ENCODE results near the gene XIAP.
"Not testable (repeated sequence)": the region's sequence is repeated elsewhere in the genome, so short reads cannot be mapped to it uniquely, and the experiment has no call there.

XIAP gene

DNA sequence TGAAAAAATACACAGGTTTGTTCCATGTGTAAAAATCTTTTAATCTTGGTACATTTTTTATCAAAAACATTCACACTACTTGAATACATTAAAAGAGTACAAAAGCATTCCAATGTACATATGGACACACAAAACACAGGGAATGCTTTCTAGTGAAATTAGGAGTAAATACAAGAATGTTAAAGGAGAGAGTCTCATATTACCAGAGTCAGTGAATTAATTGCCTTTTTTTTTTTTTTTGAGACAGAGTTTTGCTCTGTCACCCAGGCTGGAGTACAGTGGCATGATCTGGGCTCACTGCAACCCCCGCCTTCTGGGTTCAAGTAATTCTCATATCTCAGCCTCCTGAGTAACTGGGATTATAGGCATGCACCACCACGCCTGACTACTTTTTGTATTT, 17.0 kb downstream of the XIAP start:
- DNase-seq (ENCODE audit: low read depth) = no peak

DNA sequence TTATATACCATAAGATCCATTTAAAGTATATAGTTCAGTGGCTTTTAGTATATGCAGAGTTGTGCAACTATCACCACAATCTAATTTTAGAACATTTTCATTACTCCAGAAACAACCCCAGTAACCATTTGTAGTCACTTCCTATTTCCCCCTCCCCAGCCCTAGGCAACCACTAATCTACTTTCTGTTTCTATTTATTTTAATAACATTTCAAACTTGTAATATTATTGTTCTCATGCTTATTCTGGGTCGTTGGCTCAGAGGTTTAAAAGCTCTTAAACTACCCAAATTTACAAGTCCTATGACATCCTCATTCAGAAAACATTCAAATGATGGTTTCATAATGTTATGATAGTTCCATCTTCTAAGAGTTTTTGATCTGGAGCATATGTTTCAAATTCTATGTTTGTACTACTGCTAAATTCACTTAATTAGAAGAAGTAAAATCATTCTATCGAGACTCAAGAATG, 18.4 kb downstream of the XIAP start:
- DNase-seq (ENCODE audit: low read depth) = no peak

DNA sequence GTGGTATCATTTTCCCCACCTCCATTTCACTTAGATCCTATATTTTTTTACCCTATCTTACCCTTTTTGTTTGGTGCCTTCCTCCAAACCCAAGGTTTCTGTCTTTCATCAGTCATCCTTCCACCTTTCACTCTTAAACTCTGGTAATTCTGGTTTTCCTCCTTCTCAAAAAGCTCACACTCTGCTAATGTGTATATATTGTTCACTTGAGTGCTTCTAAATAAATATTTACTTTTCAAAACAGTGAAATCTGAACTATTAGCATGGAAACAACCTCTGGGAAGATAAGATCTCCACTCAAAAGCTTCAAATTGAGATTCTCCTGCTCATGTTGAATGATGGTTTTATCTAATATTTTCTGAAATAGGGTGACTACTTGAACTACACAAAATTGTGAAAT, 21.5 kb downstream of the XIAP start:
- DNase-seq (ENCODE audit: low read depth) = no peak

DNA sequence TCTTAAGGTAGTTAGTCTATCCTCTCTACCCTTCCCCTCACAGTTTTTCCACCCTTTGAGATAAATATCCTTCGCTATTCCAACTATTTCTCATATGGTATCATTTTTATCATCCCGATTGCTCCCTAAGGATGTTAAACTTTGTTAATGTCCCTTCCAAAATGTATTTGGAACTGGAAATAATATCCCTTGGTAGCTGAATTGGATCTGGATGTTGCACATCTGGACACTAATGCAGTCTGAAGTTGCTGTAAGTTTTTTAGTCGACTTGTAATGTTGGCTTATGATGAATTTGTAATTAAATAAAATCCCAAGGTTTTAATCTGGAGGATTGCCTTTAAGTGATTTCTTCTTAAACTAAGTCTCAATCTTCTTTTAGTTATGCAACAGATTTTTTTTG, 22.5 kb downstream of the XIAP start:
- DNase-seq (ENCODE audit: low read depth) = no peak

DNA sequence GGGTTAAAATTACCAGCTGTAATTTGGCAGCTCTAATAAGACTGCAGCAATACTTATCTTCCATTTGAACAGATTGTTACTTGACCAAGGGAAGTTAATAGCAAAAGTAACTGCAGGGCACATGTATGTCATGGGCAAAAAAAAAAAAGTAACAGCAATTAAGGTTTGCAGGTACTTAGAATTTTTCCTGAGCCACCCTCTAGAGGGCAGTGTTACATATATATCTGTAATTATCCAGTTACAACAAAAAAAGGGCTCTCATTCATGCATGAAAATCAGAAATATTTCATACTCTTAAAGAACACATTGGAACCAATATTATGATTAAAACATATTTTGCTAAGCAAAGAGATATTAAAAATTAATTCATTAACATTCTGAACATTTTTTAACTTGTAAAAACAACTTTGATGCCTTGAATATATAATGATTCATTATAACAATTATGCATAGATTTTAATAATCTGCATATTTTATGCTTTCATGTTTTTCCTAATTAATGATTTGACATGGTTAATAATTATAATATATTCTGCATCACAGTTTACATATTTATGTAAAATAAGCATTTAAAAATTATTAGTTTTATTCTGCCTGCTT, 25.1 kb downstream of the XIAP start:
- peak; percentile 17 for DNase-seq (ENCODE audit: low read depth)

DNA sequence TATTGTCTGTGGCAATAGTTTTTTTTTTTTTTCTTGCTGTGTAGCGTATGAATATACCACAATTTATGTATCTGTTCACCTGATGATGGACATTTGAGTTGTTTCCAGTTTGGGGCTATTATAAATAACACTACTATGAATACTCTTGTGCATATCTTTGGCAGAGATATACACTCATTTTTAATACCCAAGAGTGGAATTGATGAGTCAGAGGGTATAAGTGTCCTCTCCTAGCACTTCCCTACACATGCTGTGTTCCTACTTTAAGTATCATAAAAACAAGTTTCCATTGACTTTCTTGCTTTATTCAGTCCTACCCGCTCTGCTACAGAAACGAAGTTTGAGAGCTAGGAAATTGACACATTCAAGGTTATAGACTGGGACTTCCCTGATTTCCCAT, 39.8 kb downstream of the XIAP start:
- DNase-seq (ENCODE audit: low read depth) = no peak

DNA sequence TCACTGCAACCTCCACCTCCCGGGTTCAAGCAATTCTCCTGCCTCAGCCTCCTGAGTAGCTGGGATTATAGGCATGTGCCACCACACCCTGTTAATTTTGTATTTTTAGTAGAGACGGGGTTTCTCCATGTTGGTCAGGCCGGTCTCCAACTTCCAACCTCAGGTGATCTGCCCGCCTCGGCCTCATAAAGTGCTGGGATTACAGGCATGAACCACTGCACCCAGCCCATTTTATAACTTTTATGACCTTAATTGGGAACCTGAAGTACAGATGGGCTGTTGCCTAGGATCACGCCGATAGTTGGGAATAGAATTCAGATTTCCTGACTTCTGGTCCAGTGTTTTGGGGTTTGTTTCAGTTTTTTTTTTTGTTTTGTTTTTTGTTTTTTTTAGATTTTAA, 43.4 kb downstream of the XIAP start:
- not testable (repeated sequence) for DNase-seq (ENCODE audit: low read depth)

DNA sequence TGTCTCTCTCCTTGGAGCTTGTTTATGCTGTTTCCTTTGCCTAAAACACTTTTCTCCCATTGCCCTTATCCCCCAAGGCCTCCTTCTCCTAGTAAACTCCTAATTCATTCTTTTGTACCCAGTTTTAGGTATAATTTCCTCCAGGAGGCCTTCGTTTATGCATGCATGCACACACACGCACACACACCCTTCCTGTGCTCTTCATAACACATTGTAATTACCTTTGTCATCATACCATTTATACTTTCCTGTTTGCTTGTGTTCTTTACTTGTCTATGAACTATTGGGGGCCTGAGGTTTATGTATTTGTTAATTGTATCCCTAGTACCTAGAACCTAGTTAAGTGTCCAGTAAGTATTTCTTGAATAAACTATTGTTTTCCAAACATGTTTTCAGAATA, 45.5 kb downstream of the XIAP start:
- no peak for DNase-seq (ENCODE audit: low read depth)

DNA sequence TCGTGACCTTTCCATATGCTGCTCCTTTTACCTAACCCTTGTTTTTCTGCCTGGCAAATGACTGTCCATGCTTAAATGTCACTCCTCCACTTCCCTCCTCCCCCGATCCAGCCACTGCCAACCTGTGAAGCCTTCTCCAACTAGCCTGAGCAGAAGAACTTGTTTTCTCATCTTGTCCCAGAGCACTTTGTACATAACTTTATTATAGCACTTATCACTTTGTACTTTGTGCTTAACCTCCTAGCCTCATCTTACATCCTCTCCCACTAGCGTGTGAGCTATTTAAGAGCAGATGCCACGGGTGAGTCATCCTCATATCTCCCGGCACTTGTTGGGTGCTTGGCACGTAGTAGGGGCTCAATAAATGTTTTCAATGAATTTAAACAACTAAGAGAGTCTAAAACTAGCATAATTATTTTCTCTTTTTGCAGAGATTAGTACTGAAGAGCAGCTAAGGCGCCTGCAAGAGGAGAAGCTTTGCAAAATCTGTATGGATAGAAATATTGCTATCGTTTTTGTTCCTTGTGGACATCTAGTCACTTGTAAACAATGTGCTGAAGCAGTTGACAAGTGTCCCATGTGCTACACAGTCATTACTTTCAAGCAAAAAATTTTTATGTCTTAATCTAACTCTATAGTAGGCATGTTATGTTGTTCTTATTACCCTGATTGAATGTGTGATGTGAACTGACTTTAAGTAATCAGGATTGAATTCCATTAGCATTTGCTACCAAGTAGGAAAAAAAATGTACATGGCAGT, 46.9 kb downstream of the XIAP start:
- no peak for DNase-seq (ENCODE audit: low read depth)

DNA sequence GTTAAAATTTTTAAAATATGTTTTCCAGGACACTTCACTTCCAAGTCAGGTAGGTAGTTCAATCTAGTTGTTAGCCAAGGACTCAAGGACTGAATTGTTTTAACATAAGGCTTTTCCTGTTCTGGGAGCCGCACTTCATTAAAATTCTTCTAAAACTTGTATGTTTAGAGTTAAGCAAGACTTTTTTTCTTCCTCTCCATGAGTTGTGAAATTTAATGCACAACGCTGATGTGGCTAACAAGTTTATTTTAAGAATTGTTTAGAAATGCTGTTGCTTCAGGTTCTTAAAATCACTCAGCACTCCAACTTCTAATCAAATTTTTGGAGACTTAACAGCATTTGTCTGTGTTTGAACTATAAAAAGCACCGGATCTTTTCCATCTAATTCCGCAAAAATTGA, 49.7 kb downstream of the XIAP start:
- DNase-seq (ENCODE audit: low read depth) = no peak

DNA sequence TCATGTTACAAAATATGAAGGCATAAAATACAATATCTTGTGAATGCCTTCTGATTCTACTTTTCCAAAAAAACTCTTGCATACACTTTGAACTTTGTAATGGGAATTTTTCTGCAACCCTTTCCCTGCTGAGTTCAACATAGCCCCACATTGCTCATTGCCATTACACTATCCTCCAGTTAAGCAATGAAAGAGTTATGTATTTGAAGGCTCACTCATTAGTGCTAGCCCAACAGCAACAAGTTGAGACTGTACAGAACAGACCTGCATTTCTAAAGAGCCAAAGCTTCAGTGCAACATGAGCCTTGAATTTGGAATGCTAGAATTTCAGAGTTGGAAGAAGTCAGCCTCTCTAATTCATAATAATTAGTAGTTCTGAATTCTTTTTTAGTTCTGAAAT, 57.2 kb downstream of the XIAP start:
- no peak for DNase-seq (ENCODE audit: low read depth)

DNA sequence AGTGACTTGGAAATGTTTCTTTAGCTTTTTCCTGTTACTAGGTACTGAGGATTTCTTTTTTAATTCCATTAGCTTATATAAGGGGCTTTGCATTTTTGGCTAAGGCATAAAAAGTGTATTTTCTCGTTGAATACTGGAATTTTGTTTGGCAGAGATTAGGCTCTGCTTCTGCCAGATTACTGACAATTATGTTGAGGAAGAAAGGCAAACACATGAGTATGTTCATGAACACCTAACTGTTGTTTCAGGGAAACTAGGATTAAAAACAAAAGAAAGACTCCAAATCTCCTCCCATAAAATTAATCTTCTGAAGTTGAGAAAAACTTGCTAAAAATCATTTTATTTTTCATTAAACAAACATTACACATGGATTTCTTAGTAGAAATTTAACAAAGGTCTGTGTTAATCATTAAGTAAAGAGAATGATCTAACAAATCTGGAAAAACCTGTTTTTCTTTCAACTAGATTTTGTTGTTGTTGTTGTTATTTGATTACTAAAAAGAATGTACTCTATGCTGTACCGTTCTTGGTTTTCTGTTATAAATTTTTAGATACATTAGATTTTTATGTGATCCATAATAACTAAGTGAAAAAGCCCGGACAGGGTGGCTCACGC, 58.4 kb downstream of the XIAP start:
- no peak for DNase-seq (ENCODE audit: low read depth)

DNA sequence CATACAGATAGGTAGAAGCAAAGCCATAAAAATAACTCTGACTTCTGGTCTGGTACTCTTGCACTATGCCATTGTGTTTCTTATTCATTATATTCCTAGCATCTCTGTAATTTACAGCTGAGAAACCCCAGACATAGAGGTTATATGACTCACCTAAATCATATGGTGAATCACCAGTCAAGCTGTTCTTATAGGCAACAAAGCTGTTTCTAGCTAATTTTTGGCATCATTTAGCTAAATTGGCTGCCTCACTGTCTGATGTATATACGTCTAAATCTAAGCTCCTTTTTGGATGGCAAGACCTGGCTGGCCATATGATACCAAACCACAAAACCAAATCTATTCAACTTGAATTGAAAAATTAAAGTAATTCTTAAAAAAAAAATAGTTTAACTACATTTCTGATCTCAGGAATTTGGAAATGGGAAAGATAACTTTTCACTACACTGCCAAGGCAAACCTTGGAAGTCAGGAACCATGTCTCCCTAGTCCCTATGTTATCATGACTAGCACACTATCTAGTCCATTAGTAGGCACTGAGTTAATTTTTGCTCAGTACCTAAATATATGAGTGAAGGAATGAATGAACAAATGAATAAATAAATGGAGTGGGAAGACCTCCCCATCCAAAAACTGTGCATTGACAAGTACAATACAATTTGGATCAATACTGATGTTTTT, 60.4 kb downstream of the XIAP start:
- no peak for DNase-seq (ENCODE audit: low read depth)

DNA sequence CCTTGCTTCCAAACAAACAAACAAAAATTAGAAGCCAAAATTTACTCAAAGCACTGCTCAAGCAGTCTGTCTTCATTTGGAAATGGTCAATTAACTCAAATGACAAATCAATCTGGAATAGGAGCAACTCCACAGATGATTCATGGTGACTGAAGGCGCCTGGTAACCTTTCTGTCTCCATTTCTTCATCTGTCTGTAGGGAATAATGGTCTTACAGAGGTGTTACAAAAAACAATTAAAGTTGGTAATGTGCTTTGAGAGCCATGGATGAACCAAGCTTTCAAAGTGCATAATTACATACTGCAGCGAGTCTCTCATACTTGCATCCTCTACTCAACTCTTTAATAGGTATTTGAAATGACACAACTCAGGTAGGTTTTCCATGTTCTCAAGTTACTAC, 63.4 kb downstream of the XIAP start:
- no peak for DNase-seq (ENCODE audit: low read depth)

DNA sequence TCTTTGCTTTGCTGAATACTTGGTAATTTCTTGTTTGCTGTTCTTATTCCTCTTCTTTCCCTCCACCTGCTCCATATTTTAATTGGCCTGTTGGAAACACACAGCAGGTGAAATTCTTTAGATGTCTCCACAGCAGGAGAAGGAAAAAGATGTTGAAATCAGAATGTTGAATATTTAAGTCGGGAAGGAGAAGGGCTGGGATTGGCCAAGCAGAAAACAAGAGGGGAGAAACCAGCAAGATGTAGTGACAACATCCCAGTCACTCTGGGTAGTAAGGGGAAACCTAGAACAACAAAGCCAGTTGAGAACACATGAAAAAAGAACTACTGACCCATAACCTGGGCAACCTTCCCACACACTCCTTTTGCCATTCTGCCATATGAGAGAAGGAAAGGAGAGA, 64.3 kb downstream of the XIAP start:
- no peak for DNase-seq (ENCODE audit: low read depth)

DNA sequence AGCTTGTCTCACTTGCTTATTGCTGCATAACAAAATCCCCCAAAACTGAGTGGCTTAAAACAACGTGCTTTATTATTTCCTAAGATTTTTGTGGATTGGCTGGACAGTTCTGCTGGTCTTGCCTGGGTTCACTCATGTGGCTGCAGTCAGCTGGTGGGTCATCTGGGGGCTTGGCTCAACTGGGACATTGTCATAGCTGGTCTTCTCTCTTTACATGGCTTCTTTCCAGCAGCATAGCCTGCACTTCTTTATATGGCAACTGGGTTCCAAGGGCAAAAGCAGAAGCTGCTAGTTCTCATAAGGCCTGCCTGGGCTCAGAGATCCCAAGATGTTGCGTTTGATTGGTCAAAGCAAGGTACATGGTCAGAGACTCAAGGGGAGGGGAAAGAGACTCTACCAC, 68.0 kb downstream of the XIAP start:
- DNase-seq (ENCODE audit: low read depth) = no peak

DNA sequence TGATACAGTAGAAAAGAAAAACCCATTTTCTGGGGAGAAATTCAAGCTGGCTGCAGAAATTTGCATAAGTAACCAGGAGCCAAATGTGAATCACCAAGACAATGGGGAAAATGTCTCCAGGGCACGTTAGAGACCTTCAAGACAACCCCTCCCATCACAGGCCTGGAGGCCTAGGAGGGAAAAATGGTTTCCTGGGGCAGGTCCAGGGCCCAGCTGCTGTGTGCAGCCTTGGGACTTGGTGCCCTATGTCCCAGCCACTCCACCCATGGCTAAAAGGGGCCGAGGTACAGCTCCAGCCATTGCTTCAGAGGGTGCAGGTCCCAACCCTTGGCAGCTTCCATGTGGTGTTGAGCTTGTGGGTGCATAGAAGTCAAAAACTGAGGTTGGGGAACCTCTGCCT, 72.2 kb downstream of the XIAP start:
- DNase-seq (ENCODE audit: low read depth) = not testable (repeated sequence)

DNA sequence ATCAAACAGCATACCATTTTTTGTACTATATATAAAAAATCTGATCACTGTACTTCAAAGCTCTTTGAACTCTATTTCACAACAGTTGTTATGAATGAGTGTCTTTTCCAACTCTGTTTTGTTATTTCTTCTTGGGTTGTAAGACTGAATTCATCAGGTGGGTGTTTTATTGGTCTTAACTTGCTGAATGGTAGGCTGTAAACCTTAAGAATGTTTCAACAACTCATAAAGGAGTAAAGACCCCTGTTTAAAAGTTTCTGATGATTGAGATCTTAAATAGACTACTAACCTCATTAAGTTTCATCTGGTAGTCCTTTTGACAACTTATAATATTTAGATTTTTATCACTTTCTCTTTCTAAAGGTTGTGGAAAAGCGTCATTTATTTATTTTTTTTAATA, 83.2 kb downstream of the XIAP start:
- no peak for DNase-seq (ENCODE audit: low read depth)

DNA sequence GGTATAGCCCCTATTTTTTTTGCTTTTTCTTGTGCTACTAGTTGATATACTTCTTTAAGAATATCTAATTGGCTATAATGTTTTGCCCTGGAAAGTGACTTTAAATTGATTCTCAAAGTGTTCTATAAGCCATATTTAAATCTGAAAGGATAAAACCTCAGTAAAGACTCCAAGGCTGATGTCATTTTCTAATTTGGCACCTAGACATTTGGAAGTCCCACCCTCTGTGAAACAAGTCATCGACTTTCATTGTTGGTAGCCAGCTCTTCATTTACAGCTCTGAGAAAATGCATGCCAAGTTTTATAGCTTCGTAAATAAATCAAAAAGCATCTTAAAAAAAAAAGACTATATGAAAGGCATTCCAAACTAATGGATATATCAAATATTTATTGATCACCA, 83.6 kb downstream of the XIAP start:
- no peak for DNase-seq (ENCODE audit: low read depth)

DNA sequence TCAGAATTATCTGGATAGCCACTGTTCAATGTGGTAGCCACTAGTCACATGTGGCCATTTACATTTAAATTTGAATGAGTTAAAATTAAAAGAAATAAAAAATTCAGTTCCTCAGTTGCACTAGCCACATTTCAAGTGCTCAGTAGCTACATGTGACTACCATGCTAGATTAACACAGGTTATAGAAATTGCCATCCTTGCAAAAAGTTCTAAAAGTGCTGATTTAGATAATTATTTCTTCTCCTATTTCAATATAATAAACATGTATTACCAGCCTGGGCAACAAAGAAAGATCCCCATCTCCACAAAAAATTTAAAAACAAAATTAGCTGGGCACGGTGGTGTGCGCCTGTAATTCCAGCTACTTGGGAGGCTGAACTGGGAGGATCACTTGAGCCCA, 90.0 kb downstream of the XIAP start:
- DNase-seq (ENCODE audit: low read depth) = no peak

DNA sequence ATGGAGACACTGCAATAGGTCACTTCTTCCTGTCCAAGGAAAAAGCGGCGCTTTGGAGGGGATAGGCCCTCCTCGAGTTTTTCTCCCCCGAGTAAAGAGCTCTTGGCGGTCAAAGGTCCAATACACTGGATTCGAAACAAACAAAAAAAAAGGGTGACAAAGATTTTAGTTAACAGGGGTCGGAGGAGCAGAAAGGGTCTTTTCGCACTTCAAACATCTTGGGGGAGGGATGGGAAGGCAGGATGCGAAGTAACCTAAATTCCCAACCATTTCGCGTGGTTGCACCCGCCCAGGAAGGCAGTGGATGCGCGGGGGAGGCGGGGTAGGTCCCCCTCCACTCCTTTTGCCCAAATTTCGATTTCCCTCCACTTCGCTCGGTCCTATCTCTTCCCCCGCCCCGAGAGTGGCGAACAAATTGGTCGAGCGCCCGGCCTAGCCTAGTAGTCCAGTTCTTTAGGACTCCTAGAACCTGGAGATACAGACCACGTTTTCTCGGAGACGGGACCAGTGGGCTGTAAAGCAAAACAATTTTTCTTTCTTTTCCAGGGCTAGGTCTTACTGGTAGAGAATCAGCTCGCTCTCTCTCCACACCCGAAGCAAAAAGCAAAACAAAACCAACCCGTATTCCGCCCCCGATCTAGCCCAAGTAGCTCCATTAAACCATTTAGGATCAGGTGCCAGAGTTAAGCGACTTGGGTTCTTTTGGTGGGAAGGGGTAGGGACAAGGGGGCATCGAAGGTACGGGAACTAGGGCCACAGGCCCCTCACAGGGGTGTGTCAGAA, 99.6 kb downstream of the XIAP start:
- no peak for DNase-seq (ENCODE audit: low read depth)

DNA sequence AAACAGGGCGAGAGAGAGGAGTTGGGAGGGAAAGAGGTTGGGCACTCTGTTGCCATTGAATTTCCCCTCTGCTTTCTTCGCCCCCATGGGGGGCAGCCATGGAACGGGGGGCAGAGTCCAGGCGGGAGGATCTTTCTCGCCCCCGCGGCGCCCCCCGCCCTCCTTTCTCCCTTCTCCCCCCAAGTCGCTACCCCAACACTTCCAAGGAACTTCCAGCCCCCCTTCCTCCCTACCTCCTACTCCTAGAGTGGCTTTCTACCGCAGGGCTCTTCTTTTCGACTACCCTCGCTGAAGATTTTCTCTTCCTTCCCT, 101.1 kb downstream of the XIAP start:
- no peak for DNase-seq (ENCODE audit: low read depth)

Measured in CMK (cell line).